Measurements from ENCODE around the gene ACER3.

GRCh38 chr11:77065878-77066228, 205.1 kb downstream of the ACER3 start:
- TF ChIP-seq, protein P1, sequence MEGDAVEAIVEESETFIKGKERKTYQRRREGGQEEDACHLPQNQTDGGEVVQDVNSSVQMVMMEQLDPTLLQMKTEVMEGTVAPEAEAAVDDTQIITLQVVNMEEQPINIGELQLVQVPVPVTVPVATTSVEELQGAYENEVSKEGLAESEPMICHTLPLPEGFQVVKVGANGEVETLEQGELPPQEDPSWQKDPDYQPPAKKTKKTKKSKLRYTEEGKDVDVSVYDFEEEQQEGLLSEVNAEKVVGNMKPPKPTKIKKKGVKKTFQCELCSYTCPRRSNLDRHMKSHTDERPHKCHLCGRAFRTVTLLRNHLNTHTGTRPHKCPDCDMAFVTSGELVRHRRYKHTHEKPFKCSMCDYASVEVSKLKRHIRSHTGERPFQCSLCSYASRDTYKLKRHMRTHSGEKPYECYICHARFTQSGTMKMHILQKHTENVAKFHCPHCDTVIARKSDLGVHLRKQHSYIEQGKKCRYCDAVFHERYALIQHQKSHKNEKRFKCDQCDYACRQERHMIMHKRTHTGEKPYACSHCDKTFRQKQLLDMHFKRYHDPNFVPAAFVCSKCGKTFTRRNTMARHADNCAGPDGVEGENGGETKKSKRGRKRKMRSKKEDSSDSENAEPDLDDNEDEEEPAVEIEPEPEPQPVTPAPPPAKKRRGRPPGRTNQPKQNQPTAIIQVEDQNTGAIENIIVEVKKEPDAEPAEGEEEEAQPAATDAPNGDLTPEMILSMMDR (IDR thresholded peaks at IDR 0.05; ENCODE audit: insufficient read depth, low read length) = no peak
- TF ChIP-seq SPI1 (IDR thresholded peaks at IDR 0.05; ENCODE audit: borderline replicate concordance, low read depth) = no peak
- no peak for TF ChIP-seq POLR2AphosphoS5 (IDR thresholded peaks at IDR 0.05; ENCODE audit: low read depth)
- TF ChIP-seq REST (IDR thresholded peaks at IDR 0.05; ENCODE audit: insufficient replicate concordance, low read depth) = no peak
- TF ChIP-seq GABPA (IDR thresholded peaks at IDR 0.05; ENCODE audit: low read depth) = no peak

Measured in HL-60 (cell line).